K562 (cell line): Measurements from ENCODE around the gene SPANXN5. TPM values are rescaled to one million over a fixed set of nuclear protein-coding genes. Genes with fewer than 3 reads are reported as not detected.

ENCODE experiments used
- ATAC-seq: fragments of 200-7000 bp; cut with Tn5 transposase; 3 replicates; pipeline ENCODE4 v1.9.1; 2020; ENCODE audit warnings: moderate library complexity
- BruUV-seq: library from RNA; stranded (reverse); fragments of 400-500 nt; replicated peaks from 2 replicates; lab custom pipeline; 2021; lab: Mats Ljungman, UMichigan
- CTCF ChIA-PET: fragments of 300-600 bp; formaldehyde crosslinking; extraction: SDS; loops from one replicate; lab custom pipeline; 2021; ENCODE audit warnings: low intra/inter-chr PET ratio; lab: Yijun Ruan, JAX
- POLR2A ChIA-PET: fragments of 300-600, 350-650 bp; sonication (Branson Sonifier 250); formaldehyde crosslinking; extraction: SDS; loops from one replicate; lab custom pipeline; 2021; ENCODE audit warnings: antibody characterized with exemption, inconsistent platforms; lab: Yijun Ruan, JAX
- DNase-seq, 4 experiments: peaks; one replicate each; pipeline versions ENCODE4 v3.0.0 to v3.0.0-alpha.2; 2011 to 2018; ENCODE audit warnings: low spot score in 3 of 4, mixed read lengths in 3 of 4; ENCODE audit errors: extremely low read depth in 1 of 4
- FAIRE-seq: peaks from 2 replicates; lab custom pipeline; 2011; peaks lifted over from hg19 to GRCh38; lab: Jason Lieb, UNC
- H2AFZ ChIP-seq: 2 replicates; pipeline ENCODE4 v1.6.0; 2011; ENCODE audit warnings: low read depth, low read length, control low read depth, inconsistent platforms
- H3K27ac ChIP-seq: fragments of 200-600 bp; 3 replicates; pipeline ENCODE4 v1.8.0; 2011; ENCODE audit warnings: low read depth, mild to moderate bottlenecking, control low read depth, inconsistent platforms, low read length, moderate library complexity, mixed read lengths; ENCODE audit errors: extremely low read depth
- H3K27me3 ChIP-seq, 2 experiments: fragments of 300-600 bp in 1 of 2; 2 replicates in 1 of 2; 3 replicates in 1 of 2; pipeline versions ENCODE4 v1.6.0 to v1.8.0; 2011; ENCODE audit warnings: inconsistent platforms in 2 of 2, low read length in 2 of 2, mild to moderate bottlenecking in 1 of 2, mixed read lengths in 1 of 2, moderate library complexity in 1 of 2; ENCODE audit not compliant: control insufficient read depth in 2 of 2, insufficient read depth in 2 of 2
- H3K36me3 ChIP-seq: fragments of 300-600 bp; 3 replicates; pipeline ENCODE4 v1.8.0; 2011; ENCODE audit warnings: mild to moderate bottlenecking, low read length, inconsistent platforms; ENCODE audit not compliant: control insufficient read depth, insufficient read depth
- H3K4me1 ChIP-seq, 2 experiments: fragments of 200-600 bp in 1 of 2; replicated peaks in 1 of 2; 2 replicates in 1 of 2; 3 replicates in 1 of 2; pipeline versions ENCODE4 v1.5.1 to v1.8.0; 2011; ENCODE audit warnings: inconsistent platforms in 2 of 2, low read length in 2 of 2, mild to moderate bottlenecking in 1 of 2, mixed read lengths in 1 of 2, moderate library complexity in 1 of 2; ENCODE audit not compliant: control insufficient read depth in 2 of 2, insufficient read depth in 2 of 2
- H3K4me2 ChIP-seq: 2 replicates; pipeline ENCODE4 v1.6.1; 2011; ENCODE audit warnings: low read length, control low read depth, inconsistent platforms, mixed read lengths; ENCODE audit not compliant: insufficient read depth
- H3K4me3 ChIP-seq: fragments of 200-600 bp; sonication (generic), shearing (Covaris generic); 2 replicates; pipeline ENCODE4 v1.5.1; 2016; ENCODE audit warnings: control low read depth, inconsistent platforms
- H3K79me2 ChIP-seq: fragments of 200-600 bp; 3 replicates; pipeline ENCODE4 v1.8.0; 2011; ENCODE audit warnings: low read length, inconsistent platforms; ENCODE audit not compliant: control insufficient read depth, insufficient read depth
- H3K9ac ChIP-seq, 2 experiments: 2 replicates each; pipeline versions ENCODE4 v1.6.0 to v1.6.1; 2011; ENCODE audit warnings: low read depth in 2 of 2, low read length in 2 of 2, control low read depth in 1 of 2, inconsistent platforms in 1 of 2, mild to moderate bottlenecking in 1 of 2, mixed read lengths in 1 of 2; ENCODE audit not compliant: insufficient read depth in 1 of 2
- H3K9me1 ChIP-seq: one replicate; pipeline ENCODE4 v1.6.0; 2011; ENCODE audit warnings: inconsistent platforms, mild to moderate bottlenecking, low read length, moderate library complexity; ENCODE audit not compliant: control insufficient read depth, insufficient read depth
- H3K9me3 ChIP-seq: replicated peaks from 2 replicates; pipeline ENCODE4 v1.5.1; 2011; ENCODE audit warnings: low read depth, low read length, inconsistent platforms; ENCODE audit not compliant: control insufficient read depth, insufficient read depth
- H4K20me1 ChIP-seq: replicated peaks from 2 replicates; pipeline ENCODE4 v1.6.1; 2011; ENCODE audit warnings: low read length, inconsistent platforms, mixed read lengths; ENCODE audit not compliant: control insufficient read depth, insufficient read depth
- COPS2 ChIP-seq: fragments of 450-650 bp; conservative IDR thresholded peaks from 2 replicates; pipeline ENCODE4 v1.6.1; 2016; ENCODE audit warnings: mild to moderate bottlenecking, moderate library complexity
- MCM2 ChIP-seq: fragments of 450-650 bp; IDR thresholded peaks from 2 replicates; pipeline ENCODE4 v1.6.1; 2017; ENCODE audit warnings: low read depth, mild to moderate bottlenecking
- ZNF584 ChIP-seq: fragments of 200-800 bp; sonication (Bioruptor generic); IDR thresholded peaks from 2 replicates; pipeline ENCODE4 v1.6.1; 2016; ENCODE audit warnings: low read depth, mild to moderate bottlenecking, missing genetic modification characterization, missing compliant biosample characterization
- ZNF586 ChIP-seq: fragments of 450-650 bp; formaldehyde crosslinking; conservative IDR thresholded peaks from 2 replicates; pipeline ENCODE4 v1.4.0; 2020; ENCODE audit warnings: mild to moderate bottlenecking, moderate library complexity
- WGBS: fragments of 100-300 bp; shearing (Covaris generic); methylation state at CpG from one replicate; pipeline ENCODE4 v1.1.6; 2016; ENCODE audit warnings: low coverage, mixed read lengths; ENCODE audit not compliant: insufficient coverage; ENCODE audit errors: missing lambda C conversion rate; 5-methylcytosine and 5-hydroxymethylcytosine counted together
- in situ Hi-C: fragments of 300-500 bp; cut with MboI; formaldehyde crosslinking; loops from 4 replicates; pipeline ENCODE4 v1.15.0; 2018; ENCODE audit warnings: inconsistent platforms, mixed read lengths
- intact Hi-C: fragments of 100-400 bp; cut with micrococcal nuclease; formaldehyde crosslinking; loops from 2 replicates; pipeline ENCODE4 v1.14.2; 2022
- polyA plus RNA-seq, 8 experiments: library from polyadenylated mRNA; depleted of rRNA in 4 of 8; stranded (reverse) in 5 of 8; unstranded in 3 of 8; fragments of >200 nt; fragmentation: Nextera tagmentation in 2 of 8; fragmentation: Illumina TruSeq in 1 of 8; extraction: Ambion mirVana in 2 of 8; extraction: Trizol in 1 of 8; gene quantifications; 2 replicates each; pipeline versions ENCODE4 v1.2.1 to v1.2.3, GENCODE V29; 2011 to 2014; ENCODE audit warnings: inconsistent platforms in 1 of 8, missing spikeins in 1 of 8
- total RNA-seq, 7 experiments: library from RNA; depleted of rRNA in 6 of 7; stranded (reverse); fragments of >200 nt in 6 of 7; fragmentation: Illumina TruSeq in 2 of 7; extraction: Trizol in 2 of 7; gene quantifications; 2 replicates each; pipeline versions ENCODE4 v1.2.1 to v1.2.3, GENCODE V29; 2011 to 2021; ENCODE audit warnings: low replicate concordance in 1 of 7
- TF ChIP-seq, protein P1 (sequence below): fragments of 200-800 bp; sonication (Bioruptor generic); IDR thresholded peaks from 2 replicates; pipeline ENCODE4 v1.6.1; 2017; ENCODE audit warnings: missing genetic modification characterization, missing compliant biosample characterization
- TF ChIP-seq, protein P2 (sequence below): fragments of 250-450 bp; sonication (Bioruptor Pico); IDR thresholded peaks from 2 replicates; pipeline ENCODE4 v1.9.0; 2021; ENCODE audit warnings: mild to moderate bottlenecking, inconsistent platforms

Gene SPANXN5
- total and polyA plus RNA-seq, 9 of the 15 experiments (the other 6 are each of a cell fraction or from before 2014, with no cell fraction given) = not detected

DNA sequence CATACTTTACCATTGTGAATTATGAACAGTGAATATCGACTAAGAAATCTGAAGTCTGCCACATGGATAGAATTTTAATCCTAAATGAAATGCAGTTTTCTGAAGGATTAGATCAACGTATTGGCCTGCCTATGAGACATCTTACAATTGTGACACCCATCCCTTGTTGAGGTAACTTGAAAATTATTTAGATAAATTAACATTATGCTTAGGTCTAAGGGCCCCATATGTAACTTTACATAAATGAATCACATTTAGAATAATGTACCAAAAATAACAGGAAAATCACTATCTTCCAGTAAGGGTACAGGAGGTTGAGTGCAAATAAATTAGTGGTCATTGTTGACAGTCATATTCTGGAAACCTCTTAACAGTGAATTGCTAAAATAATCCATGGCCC, 27.4 kb upstream of the SPANXN5 start:
- FAIRE-seq (no peak), DNase-seq (no peak), ATAC-seq (no peak)
- no peaks in the 10 kb centered on the region for H3K9me1 ChIP-seq
- ChIA-PET POLR2A (no interaction called here), CTCF (no interaction called here)
- no peaks in the 10 kb centered on the region for H4K20me1 ChIP-seq
- H3K9me3 ChIP-seq = no peaks in the 10 kb centered on the region
- H3K9ac ChIP-seq = no peak overlapping the region
- H3K27me3 ChIP-seq = no peaks in the 10 kb centered on the region
- H3K27ac ChIP-seq = no peak overlapping the region
- H3K79me2 ChIP-seq = no peaks in the 10 kb centered on the region
- no peaks in the 10 kb centered on the region for H3K4me1 ChIP-seq
- 0% methylated on average over 2 of the region's 2 CpGs for WGBS
- no peak for TF ChIP-seq ZNF584 (CRISPR knock-in tag)
- no peak for TF ChIP-seq ZNF586 (CRISPR knock-in tag)
- TF ChIP-seq, protein P1, sequence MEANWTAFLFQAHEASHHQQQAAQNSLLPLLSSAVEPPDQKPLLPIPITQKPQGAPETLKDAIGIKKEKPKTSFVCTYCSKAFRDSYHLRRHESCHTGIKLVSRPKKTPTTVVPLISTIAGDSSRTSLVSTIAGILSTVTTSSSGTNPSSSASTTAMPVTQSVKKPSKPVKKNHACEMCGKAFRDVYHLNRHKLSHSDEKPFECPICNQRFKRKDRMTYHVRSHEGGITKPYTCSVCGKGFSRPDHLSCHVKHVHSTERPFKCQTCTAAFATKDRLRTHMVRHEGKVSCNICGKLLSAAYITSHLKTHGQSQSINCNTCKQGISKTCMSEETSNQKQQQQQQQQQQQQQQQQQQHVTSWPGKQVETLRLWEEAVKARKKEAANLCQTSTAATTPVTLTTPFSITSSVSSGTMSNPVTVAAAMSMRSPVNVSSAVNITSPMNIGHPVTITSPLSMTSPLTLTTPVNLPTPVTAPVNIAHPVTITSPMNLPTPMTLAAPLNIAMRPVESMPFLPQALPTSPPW (CRISPR knock-in tag) = no peak
- TF ChIP-seq MCM2 = no peak
- no peak for TF ChIP-seq COPS2
- TF ChIP-seq, protein P2, sequence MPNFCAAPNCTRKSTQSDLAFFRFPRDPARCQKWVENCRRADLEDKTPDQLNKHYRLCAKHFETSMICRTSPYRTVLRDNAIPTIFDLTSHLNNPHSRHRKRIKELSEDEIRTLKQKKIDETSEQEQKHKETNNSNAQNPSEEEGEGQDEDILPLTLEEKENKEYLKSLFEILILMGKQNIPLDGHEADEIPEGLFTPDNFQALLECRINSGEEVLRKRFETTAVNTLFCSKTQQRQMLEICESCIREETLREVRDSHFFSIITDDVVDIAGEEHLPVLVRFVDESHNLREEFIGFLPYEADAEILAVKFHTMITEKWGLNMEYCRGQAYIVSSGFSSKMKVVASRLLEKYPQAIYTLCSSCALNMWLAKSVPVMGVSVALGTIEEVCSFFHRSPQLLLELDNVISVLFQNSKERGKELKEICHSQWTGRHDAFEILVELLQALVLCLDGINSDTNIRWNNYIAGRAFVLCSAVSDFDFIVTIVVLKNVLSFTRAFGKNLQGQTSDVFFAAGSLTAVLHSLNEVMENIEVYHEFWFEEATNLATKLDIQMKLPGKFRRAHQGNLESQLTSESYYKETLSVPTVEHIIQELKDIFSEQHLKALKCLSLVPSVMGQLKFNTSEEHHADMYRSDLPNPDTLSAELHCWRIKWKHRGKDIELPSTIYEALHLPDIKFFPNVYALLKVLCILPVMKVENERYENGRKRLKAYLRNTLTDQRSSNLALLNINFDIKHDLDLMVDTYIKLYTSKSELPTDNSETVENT (CRISPR knock-in tag) = no peak
- intact Hi-C loops (no loop called here), in situ Hi-C loops (no loop called here)
- no peak overlapping the region for H2AFZ ChIP-seq
- H3K4me3 ChIP-seq = no peak overlapping the region
- BruUV-seq = no TSS peak
- no peaks in the 10 kb centered on the region for H3K36me3 ChIP-seq
- H3K4me2 ChIP-seq = no peak overlapping the region
